Astrocyte (in vitro differentiated cells and primary cell): ENCODE measurements around the gene MCEE.

Experiments used
- CTCF ChIP-seq: IDR thresholded peaks from 2 replicates; pipeline ENCODE4 v1.5.1; 2011; ENCODE audit warnings: low read depth, mild to moderate bottlenecking, inconsistent platforms, low read length, moderate library complexity; ENCODE audit not compliant: insufficient read depth
- EZH2 ChIP-seq: IDR thresholded peaks from 2 replicates; pipeline ENCODE4 v1.6.1; 2012; ENCODE audit warnings: mild to moderate bottlenecking, low read length, inconsistent platforms; ENCODE audit not compliant: insufficient read depth

GRCh38 chr2:71068218-71069035 lies 61.6 kb downstream of the MCEE start, which contains the start of gene NAGK:
- TF ChIP-seq EZH2 (no peak), CTCF (no peak)
